Lung (tissue), 16 donors: ENCODE results near the gene CYP3A7. TPM values are rescaled to one million over a fixed set of nuclear protein-coding genes. Genes with fewer than 3 reads are reported as not detected.
A peak's percentile ranks its signal among the peaks of the same experiment; 100 is the strongest.

ENCODE experiments used
- ATAC-seq: fragments of 200-7000 bp; cut with Tn5 transposase; one replicate; pipeline ENCODE4 v1.9.1; 2020; ENCODE audit warnings: moderate number of reproducible peaks; ENCODE audit not compliant: insufficient read depth, low FRiP score
- DNase-seq, 3 donors: peaks; one replicate each; pipeline ENCODE4 v3.0.0-alpha.2; 2013 to 2017
- H3K27ac ChIP-seq, 2 donors: one replicate each; pipeline ENCODE4 v1.5.1; 2013; ENCODE audit warnings: mild to moderate bottlenecking in 2 of 2, moderate library complexity in 2 of 2, control low read depth in 1 of 2, inconsistent platforms in 1 of 2, low read depth in 1 of 2, low read length in 1 of 2
- H3K27me3 ChIP-seq, 3 donors: one replicate each; pipeline ENCODE4 v1.5.1; 2013; ENCODE audit warnings: low read length in 2 of 3; ENCODE audit not compliant: control insufficient read depth in 3 of 3, insufficient read depth in 3 of 3
- H3K36me3 ChIP-seq, 4 donors: one replicate each; pipeline ENCODE4 v1.5.1; 2013; ENCODE audit warnings: low read length in 4 of 4, mild to moderate bottlenecking in 1 of 4, moderate library complexity in 1 of 4; ENCODE audit not compliant: control insufficient read depth in 4 of 4, insufficient read depth in 4 of 4
- H3K4me1 ChIP-seq, 5 donors: one replicate each; pipeline ENCODE4 v1.5.1; 2013; ENCODE audit warnings: low read length in 5 of 5, mild to moderate bottlenecking in 2 of 5, moderate library complexity in 1 of 5; ENCODE audit not compliant: control insufficient read depth in 5 of 5, insufficient read depth in 5 of 5
- H3K4me3 ChIP-seq: one replicate; pipeline ENCODE4 v1.5.1; 2013; ENCODE audit warnings: mild to moderate bottlenecking, control low read depth, moderate library complexity
- H3K9ac ChIP-seq, 2 donors: one replicate each; pipeline ENCODE4 v1.5.1; 2013; ENCODE audit warnings: low read length in 2 of 2, control low read depth in 1 of 2; ENCODE audit not compliant: insufficient read depth in 1 of 2
- H3K9me3 ChIP-seq, 4 donors: one replicate each; pipeline ENCODE4 v1.5.1; 2013; ENCODE audit warnings: low read length in 3 of 4, mild to moderate bottlenecking in 1 of 4, moderate library complexity in 1 of 4; ENCODE audit not compliant: control insufficient read depth in 4 of 4, insufficient read depth in 3 of 4
- CTCF ChIP-seq: IDR thresholded peaks from 2 replicates; pipeline ENCODE4 v1.5.1; 2012; ENCODE audit warnings: mild to moderate bottlenecking; ENCODE audit errors: control extremely low read depth, extremely low read depth
- WGBS, 2 donors: extraction: QIAGEN DNeasy Blood & Tissue Kit; methylation state at CpG; one replicate each; pipeline ENCODE4 v1.1.7; 2013; 5-methylcytosine and 5-hydroxymethylcytosine counted together
- long read RNA-seq, 5 donors: transcript quantifications; one replicate each; lab custom pipeline, GENCODE V29; 2026
- polyA plus RNA-seq, 2 donors: library from polyadenylated mRNA; stranded (reverse); fragments of 200-250 nt; gene quantifications; one replicate each; pipeline ENCODE4 v1.2.1, GENCODE V29; 2013
- total RNA-seq, 2 donors: library from RNA; depleted of rRNA in 1 of 2; stranded (reverse); fragments of >200 nt in 1 of 2; gene quantifications; one replicate each; pipeline ENCODE4 v1.2.1, GENCODE V29; 2014 to 2021
- donor health status: control.
- donor health status: control.
- donor health status: Bipolar disorder and iron deficiency.
- donor health status: healthy.
- donor health status: DM: yes; HTN: yes; CAD: no.

Gene CYP3A7
- total RNA-seq = under 1 TPM; 0.64 to 0.71 TPM
- polyA plus RNA-seq = under 1 TPM; 0.19 to 0.24 TPM
- long read RNA-seq, donor 1 = 0 reads
- long read RNA-seq, donor 2 = 0 reads
- long read RNA-seq, donor 3 = 0 reads
- long read RNA-seq, donor 4 = 0 reads
- long read RNA-seq, donor 5 = 0 reads

GRCh38 chr7:99734987-99735386 is at the start of gene CYP3A7:
Gene CYP3A7 (minus strand): TSS chr7:99735196. CDS start chr7:99735093, 103 bp downstream.
- WGBS, 2 donors = 73 to 86% methylated on average over 5 of the region's 5 CpGs
- Histone ChIP-seq H3K9me3 (no peaks in the 10 kb centered on the region), H3K4me1 (peaks cover 0 to under 1% (median 0%) of the 10 kb centered on the region in 5 donors), H3K27me3 (no peaks in the 10 kb centered on the region), H3K9ac (no peak within 1 kb of the TSS), H3K36me3 (peaks cover 0 to 1% (median 0%) of the 10 kb centered on the region in 4 donors), H3K4me3 (no peak within 1 kb of the TSS), H3K27ac (no peak within 1 kb of the TSS)
- peak in 1 of 3 donors; percentile 14 for DNase-seq
- TF ChIP-seq CTCF = no peak
- ATAC-seq = no peak

GRCh38 chr7:99784007-99784406 is 49.0 kb upstream of the CYP3A7 start, which contains the start of gene CYP3A4:
Gene CYP3A4 (minus strand): TSS chr7:99784184. CDS start chr7:99784081, 103 bp downstream.
- Histone ChIP-seq H3K27me3 (no peaks in the 10 kb centered on the region), H3K36me3 (no peaks in the 10 kb centered on the region), H3K9me3 (no peaks in the 10 kb centered on the region), H3K27ac (no peak within 1 kb of the TSS), H3K4me1 (no peaks in the 10 kb centered on the region), H3K9ac (no peak within 1 kb of the TSS), H3K4me3 (no peak within 1 kb of the TSS)
- no peak for TF ChIP-seq CTCF
- ATAC-seq = no peak
- DNase-seq = no peak

- no peaks in the 10 kb centered on the region for H3K4me1 ChIP-seq
- H3K36me3 ChIP-seq = no peaks in the 10 kb centered on the region
- no peak overlapping the region for H3K9ac ChIP-seq
- DNase-seq = no peak
- H3K9me3 ChIP-seq = no peaks in the 10 kb centered on the region
- no peak overlapping the region for H3K27ac ChIP-seq
- WGBS, 2 donors = 73 to 82% methylated on average over 5 of the region's 5 CpGs
- no peak for ATAC-seq
- no peak for TF ChIP-seq CTCF
- no peak overlapping the region for H3K4me3 ChIP-seq
- H3K27me3 ChIP-seq = no peaks in the 10 kb centered on the region
These were observed 47.3 kb upstream of the CYP3A7 start for GRCh38 chr7:99782012-99782953.
